Activated naive CD8-positive, alpha-beta T cell treated with anti-CD3 and anti-CD28 coated beads, Interleukin-2, amount 50 U/mL, for 24 hours (primary cell): Measurements from ENCODE around the gene ATXN1L.
A peak's percentile ranks its signal among the peaks of the same experiment; 100 is the strongest.
"Not testable (repeated sequence)": the region's sequence is repeated elsewhere in the genome, so short reads cannot be mapped to it uniquely, and the experiment has no call there.

ENCODE experiments used
- ATAC-seq: fragments of 150-1000 bp; cut with Tn5 transposase; one replicate; pipeline ENCODE4 v1.10.0; 2021
- DNase-seq: peaks from one replicate; pipeline ENCODE4 v3.0.0; 2021
- H3K27ac Mint-ChIP-seq: one replicate; pipeline ENCODE4 v1.8.0; 2021; ENCODE audit warnings: mild to moderate bottlenecking, mixed read lengths
- H3K27me3 Mint-ChIP-seq: one replicate; pipeline ENCODE4 v1.8.0; 2021; ENCODE audit warnings: mixed read lengths
- H3K36me3 Mint-ChIP-seq: one replicate; pipeline ENCODE4 v1.8.0; 2021; ENCODE audit warnings: low read depth, mixed read lengths
- H3K4me1 Mint-ChIP-seq: one replicate; pipeline ENCODE4 v1.8.0; 2021; ENCODE audit warnings: mixed read lengths
- H3K4me3 Mint-ChIP-seq: one replicate; pipeline ENCODE4 v1.8.0; 2021; ENCODE audit warnings: mild to moderate bottlenecking, moderate library complexity, mixed read lengths
- H3K9me3 Mint-ChIP-seq: one replicate; pipeline ENCODE4 v1.8.0; 2021; ENCODE audit warnings: mixed read lengths

The ATXN1L gene

GRCh38 chr16:71894229-71894920 is 48.6 kb downstream of the ATXN1L start:
- peak overlapping the region; percentile 94 for H3K27ac Mint-ChIP-seq
- peak overlapping the region; percentile 96 for H3K4me3 Mint-ChIP-seq
- H3K27me3 Mint-ChIP-seq, result no peaks in the 10 kb centered on the region
- peaks cover 34% of the 10 kb centered on the region for H3K4me1 Mint-ChIP-seq
- DNase-seq (peak; percentile 44), ATAC-seq (peak; percentile 17)
- H3K9me3 Mint-ChIP-seq, result no peaks in the 10 kb centered on the region
- peaks cover 7% of the 10 kb centered on the region for H3K36me3 Mint-ChIP-seq

GRCh38 chr16:71894921-71895678 is 49.3 kb downstream of the ATXN1L start, which contains the start of gene IST1:
Gene IST1 (plus strand): TSS chr16:71895531. CDS start chr16:71915641, 20,110 bp downstream.
- Mint-ChIP-seq H3K27ac (peak within 1 kb of the TSS; percentile 94), H3K4me3 (peak within 1 kb of the TSS; percentile 96), H3K27me3 (no peaks in the 10 kb centered on the region), H3K36me3 (peaks cover 7% of the 10 kb centered on the region), H3K4me1 (peaks cover 39% of the 10 kb centered on the region), H3K9me3 (no peaks in the 10 kb centered on the region)
- peak; percentile 97 for DNase-seq
- ATAC-seq, result peak; percentile 94

- Mint-ChIP-seq H3K27ac (peak overlapping the region; percentile 94), H3K4me1 (peaks cover 45% of the 10 kb centered on the region), H3K4me3 (peak overlapping the region; percentile 96), H3K36me3 (peaks cover 7% of the 10 kb centered on the region), H3K27me3 (no peaks in the 10 kb centered on the region), H3K9me3 (no peaks in the 10 kb centered on the region)
- DNase-seq (no peak), ATAC-seq (peak; percentile 17)
Observed at GRCh38 chr16:71895679-71896365, 50.0 kb downstream of the ATXN1L start.

GRCh38 chr16:71896764-71897368 is 51.1 kb downstream of the ATXN1L start:
- no peaks in the 10 kb centered on the region for H3K27me3 Mint-ChIP-seq
- ATAC-seq (no peak), DNase-seq (no peak)
- H3K9me3 Mint-ChIP-seq, result no peaks in the 10 kb centered on the region
- peak overlapping the region; percentile 46 for H3K27ac Mint-ChIP-seq
- peaks cover 7% of the 10 kb centered on the region for H3K36me3 Mint-ChIP-seq
- peaks cover 53% of the 10 kb centered on the region for H3K4me1 Mint-ChIP-seq
- peak overlapping the region; percentile 96 for H3K4me3 Mint-ChIP-seq

GRCh38 chr16:71899171-71899570 is 53.4 kb downstream of the ATXN1L start:
- Mint-ChIP-seq H3K4me3 (peak overlapping the region; percentile 14), H3K36me3 (peaks cover 10% of the 10 kb centered on the region), H3K27ac (peak overlapping the region; percentile 64), H3K9me3 (no peaks in the 10 kb centered on the region), H3K27me3 (no peaks in the 10 kb centered on the region), H3K4me1 (peaks cover 67% of the 10 kb centered on the region)
- no peak for DNase-seq
- ATAC-seq, result no peak

GRCh38 chr16:71902656-71903365 is 57.0 kb downstream of the ATXN1L start:
- no peak overlapping the region for H3K4me3 Mint-ChIP-seq
- H3K36me3 Mint-ChIP-seq, result peaks cover 14% of the 10 kb centered on the region
- no peak for ATAC-seq
- DNase-seq, result no peak
- H3K27me3 Mint-ChIP-seq, result no peaks in the 10 kb centered on the region
- H3K4me1 Mint-ChIP-seq, result peaks cover 81% of the 10 kb centered on the region
- H3K27ac Mint-ChIP-seq, result no peak overlapping the region
- H3K9me3 Mint-ChIP-seq, result no peaks in the 10 kb centered on the region

GRCh38 chr16:71903608-71904007 is 57.8 kb downstream of the ATXN1L start:
- Mint-ChIP-seq H3K36me3 (peaks cover 15% of the 10 kb centered on the region), H3K4me3 (no peak overlapping the region), H3K9me3 (no peaks in the 10 kb centered on the region), H3K4me1 (peaks cover 82% of the 10 kb centered on the region), H3K27me3 (no peaks in the 10 kb centered on the region), H3K27ac (peak overlapping the region; percentile 11)
- ATAC-seq (no peak), DNase-seq (no peak)

GRCh38 chr16:71904239-71904638 is 58.5 kb downstream of the ATXN1L start:
- Mint-ChIP-seq H3K36me3 (peaks cover 13% of the 10 kb centered on the region), H3K4me3 (no peak overlapping the region), H3K27me3 (no peaks in the 10 kb centered on the region), H3K27ac (no peak overlapping the region), H3K9me3 (no peaks in the 10 kb centered on the region), H3K4me1 (peaks cover 83% of the 10 kb centered on the region)
- ATAC-seq, result no peak
- DNase-seq, result no peak

- not testable (repeated sequence) for H3K27me3 Mint-ChIP-seq, H3K9me3 Mint-ChIP-seq, DNase-seq, H3K4me3 Mint-ChIP-seq, ATAC-seq
- Mint-ChIP-seq H3K4me1 (peaks cover 85% of the 10 kb centered on the region), H3K36me3 (peaks cover 13% of the 10 kb centered on the region), H3K27ac (peak overlapping the region; percentile 53)
Observed at GRCh38 chr16:71905765-71906164, 60.0 kb downstream of the ATXN1L start.
